ENCODE measurements around the gene RFTN1.

DNA sequence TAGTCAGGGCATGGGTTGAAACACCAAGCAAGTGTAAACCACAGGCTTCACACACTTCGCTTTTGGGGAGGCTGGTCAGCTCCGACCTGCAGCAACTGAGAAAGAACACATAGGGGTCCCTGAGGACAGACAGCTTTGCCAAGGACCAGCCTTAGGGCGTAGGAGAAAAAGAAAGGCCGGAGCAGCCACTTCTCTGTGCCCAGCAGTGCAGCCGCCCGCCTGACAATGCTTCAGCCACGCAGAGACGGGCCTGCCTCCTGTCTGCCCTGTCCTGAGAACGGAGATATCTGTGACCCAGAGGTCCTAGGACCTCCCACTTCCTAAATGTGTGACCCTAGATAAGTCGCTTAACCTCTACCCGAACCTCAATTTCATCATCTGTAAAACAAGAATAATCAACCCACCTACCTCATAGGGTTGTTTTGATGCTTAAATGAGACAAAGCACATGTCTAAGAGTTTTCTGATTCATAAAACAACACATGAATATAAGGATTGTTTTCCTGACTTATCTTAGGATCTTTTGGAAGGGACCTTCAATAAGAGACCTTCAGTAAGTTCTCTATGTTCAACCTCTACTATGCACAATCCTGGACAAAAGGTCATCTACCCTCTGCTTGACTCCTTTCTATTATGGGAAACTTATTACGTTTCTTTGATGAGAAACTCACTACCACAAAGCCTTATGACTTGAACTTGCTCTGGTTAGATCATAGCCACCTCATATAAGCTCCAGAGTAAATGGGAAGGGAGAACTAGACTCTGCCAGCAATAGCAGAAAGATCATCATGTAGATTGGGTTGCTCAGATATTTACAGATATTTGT, 32.9 kb upstream of the RFTN1 start:
- TF ChIP-seq, protein P1, sequence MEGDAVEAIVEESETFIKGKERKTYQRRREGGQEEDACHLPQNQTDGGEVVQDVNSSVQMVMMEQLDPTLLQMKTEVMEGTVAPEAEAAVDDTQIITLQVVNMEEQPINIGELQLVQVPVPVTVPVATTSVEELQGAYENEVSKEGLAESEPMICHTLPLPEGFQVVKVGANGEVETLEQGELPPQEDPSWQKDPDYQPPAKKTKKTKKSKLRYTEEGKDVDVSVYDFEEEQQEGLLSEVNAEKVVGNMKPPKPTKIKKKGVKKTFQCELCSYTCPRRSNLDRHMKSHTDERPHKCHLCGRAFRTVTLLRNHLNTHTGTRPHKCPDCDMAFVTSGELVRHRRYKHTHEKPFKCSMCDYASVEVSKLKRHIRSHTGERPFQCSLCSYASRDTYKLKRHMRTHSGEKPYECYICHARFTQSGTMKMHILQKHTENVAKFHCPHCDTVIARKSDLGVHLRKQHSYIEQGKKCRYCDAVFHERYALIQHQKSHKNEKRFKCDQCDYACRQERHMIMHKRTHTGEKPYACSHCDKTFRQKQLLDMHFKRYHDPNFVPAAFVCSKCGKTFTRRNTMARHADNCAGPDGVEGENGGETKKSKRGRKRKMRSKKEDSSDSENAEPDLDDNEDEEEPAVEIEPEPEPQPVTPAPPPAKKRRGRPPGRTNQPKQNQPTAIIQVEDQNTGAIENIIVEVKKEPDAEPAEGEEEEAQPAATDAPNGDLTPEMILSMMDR (IDR thresholded peaks at IDR 0.05 in 2 of 3, conservative IDR thresholded peaks at IDR 0.05 in 1 of 3; ENCODE audit: insufficient read depth in 2 of 3, low read depth in 1 of 3, low read length in 3 of 3) = no peak
- TF ChIP-seq NCOR1 (IDR thresholded peaks at IDR 0.05) (peak; percentile 85), ESRRA (IDR thresholded peaks at IDR 0.05; ENCODE audit: borderline replicate concordance, low read depth) (peak; percentile 86), FOXK1 (CRISPR knock-in tag; IDR thresholded peaks at IDR 0.05; ENCODE audit: borderline replicate concordance) (no peak), FOXM1 (IDR thresholded peaks at IDR 0.05; ENCODE audit: low read depth) (peak; percentile 73; the same call in 1 of the 2 replicates), FOXM1 (CRISPR knock-in tag; IDR thresholded peaks at IDR 0.05; ENCODE audit: low read depth) (no peak)
- TF ChIP-seq, protein P2, sequence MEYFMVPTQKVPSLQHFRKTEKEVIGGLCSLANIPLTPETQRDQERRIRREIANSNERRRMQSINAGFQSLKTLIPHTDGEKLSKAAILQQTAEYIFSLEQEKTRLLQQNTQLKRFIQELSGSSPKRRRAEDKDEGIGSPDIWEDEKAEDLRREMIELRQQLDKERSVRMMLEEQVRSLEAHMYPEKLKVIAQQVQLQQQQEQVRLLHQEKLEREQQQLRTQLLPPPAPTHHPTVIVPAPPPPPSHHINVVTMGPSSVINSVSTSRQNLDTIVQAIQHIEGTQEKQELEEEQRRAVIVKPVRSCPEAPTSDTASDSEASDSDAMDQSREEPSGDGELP (CRISPR knock-in tag; IDR thresholded peaks at IDR 0.05; ENCODE audit: borderline replicate concordance) = no peak
- TF ChIP-seq, protein P3, sequence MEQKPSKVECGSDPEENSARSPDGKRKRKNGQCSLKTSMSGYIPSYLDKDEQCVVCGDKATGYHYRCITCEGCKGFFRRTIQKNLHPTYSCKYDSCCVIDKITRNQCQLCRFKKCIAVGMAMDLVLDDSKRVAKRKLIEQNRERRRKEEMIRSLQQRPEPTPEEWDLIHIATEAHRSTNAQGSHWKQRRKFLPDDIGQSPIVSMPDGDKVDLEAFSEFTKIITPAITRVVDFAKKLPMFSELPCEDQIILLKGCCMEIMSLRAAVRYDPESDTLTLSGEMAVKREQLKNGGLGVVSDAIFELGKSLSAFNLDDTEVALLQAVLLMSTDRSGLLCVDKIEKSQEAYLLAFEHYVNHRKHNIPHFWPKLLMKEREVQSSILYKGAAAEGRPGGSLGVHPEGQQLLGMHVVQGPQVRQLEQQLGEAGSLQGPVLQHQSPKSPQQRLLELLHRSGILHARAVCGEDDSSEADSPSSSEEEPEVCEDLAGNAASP (IDR thresholded peaks at IDR 0.05) = no peak
